HG03442 (cell line): Measurements from ENCODE around the gene NEAT1.
"Not testable (repeated sequence)": the region's sequence is repeated elsewhere in the genome, so short reads cannot be mapped to it uniquely, and the experiment has no call there.

Source experiments
- ATAC-seq: cut with Tn5 transposase; IDR thresholded peaks from one replicate; pipeline ENCODE4 v1.9.1; 2021; ENCODE audit warnings: mild to moderate bottlenecking, moderate library complexity; ENCODE audit not compliant: unreplicated experiment

The NEAT1 gene

DNA sequence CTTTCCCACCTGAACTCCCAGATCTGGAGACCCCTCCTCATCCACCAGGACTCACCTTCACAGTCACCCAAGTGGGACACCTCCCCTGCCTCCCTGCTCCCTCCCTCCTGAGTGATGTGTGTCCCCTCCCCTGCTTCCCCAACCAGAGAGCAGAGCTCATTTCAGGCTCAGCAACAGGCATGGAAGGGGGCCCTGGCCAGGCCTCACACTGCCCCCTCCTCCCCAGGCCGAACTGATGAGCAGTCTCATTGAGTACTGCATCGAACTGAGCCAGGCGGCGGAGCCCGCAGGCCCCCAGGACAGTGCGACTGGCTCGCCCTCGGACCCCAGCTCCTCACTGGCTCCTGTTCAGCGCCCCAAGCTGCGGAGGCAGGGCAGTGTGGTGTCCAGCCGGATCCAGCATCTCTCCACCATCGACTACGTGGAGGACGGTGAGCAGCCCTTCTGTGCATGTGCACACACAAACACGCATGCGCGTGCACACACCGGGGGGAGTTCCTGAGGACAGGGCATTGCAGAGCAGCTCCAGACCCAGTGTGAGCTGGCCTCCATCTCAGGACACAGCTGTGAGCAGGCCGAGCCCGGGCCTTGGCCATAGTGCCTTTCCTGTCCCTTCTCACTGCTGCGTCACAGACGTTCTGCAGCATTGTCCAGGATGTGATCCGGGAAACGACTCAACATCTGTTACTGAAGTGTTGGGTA, 17.8 kb upstream of the NEAT1 start:
- ATAC-seq, result no peak

DNA sequence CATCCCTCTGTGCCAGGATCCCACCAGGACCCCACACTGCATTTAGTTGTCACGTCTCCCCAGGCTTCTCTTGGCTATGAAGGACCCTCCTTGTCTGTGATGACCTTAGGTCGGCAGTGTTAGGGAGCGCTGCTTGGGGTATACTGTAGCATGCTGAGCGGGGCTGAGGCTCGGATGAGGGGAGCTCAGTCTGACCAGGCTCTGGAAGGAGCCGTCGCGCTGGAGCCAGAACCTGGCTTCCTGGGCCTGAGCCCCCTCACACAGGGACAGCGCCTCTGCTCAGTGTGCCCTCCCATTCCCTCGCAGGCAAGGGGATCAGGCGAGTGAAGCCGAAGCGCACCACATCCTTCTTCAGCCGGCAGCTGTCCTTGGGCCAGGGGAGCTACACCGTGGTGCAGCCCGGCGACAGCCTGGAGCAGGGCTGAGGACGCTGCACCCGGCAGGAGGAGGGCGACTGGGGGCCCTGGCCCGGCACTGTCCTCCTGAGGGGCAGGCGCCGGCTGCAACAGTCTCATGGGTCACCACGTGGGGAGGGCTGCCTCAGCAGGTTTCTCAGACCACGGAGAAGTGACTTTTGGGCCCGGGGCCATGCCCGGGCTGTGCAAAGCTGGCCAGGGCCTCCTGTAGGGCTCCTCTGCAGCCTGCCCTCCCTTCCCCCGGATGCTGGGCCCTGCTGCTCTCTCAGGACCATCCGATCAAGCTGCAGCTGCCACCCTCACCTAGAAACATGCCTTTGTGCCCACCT, 11.5 kb upstream of the NEAT1 start:
- ATAC-seq, result no peak

DNA sequence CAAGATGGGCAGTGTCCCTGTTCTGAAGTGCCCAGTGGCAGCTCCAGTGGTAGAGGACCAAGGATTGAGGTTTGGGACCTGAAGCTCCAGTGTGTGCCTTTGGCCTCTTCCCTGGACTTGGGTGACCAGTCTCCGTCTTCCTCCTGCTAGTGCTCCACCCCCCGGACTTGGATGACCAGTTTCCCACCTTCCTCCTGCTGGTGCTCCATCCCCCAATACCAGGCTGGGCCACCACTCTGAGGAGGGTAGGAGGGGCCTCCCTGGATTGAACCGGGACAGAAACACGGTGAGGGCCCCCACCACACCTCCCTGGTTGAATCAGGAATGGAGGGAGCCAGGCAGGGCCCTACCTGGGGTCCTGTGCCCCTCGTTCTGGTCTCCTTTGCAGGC, 10.9 kb upstream of the NEAT1 start:
- no peak for ATAC-seq

DNA sequence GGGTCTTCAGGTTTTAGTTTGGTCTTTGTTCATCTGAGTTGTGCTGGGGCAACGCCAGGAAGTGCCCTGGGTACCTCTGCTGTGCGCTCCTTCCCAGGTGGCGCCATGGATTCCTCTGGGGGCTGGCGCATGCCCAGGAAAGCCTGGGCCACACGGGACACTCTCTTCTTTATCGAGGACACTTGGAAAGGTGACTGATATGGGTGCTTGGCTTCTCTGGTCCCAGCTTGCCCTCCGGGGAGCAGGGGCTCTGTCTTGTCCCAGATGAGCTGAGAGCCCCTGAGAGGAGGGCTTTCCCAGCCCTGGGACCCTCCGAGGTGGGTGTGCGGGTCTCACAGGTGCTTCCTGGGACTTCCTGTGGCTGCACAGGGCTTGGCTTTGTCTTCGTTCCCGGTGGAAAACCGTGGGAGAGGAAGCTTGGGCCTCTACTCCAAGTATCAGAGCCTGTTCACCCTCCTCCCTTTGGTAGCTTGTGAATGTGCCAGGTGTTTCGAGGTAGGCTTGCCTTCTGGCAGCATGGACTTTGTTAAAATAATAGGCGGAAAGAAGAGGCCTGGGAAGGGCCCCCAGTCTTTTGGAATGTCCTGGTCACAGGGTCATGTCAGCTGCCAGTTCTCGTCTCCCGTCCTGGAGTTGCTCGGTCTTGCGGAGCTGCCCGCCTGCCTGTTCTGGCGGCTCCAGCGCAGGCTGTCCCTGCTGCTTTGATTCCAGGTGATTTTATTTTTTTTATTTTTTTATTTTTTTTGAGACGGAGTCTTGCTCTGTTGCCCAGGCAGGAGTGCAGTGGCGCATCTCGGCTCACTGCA, 10.1 kb upstream of the NEAT1 start:
- ATAC-seq, result no peak

DNA sequence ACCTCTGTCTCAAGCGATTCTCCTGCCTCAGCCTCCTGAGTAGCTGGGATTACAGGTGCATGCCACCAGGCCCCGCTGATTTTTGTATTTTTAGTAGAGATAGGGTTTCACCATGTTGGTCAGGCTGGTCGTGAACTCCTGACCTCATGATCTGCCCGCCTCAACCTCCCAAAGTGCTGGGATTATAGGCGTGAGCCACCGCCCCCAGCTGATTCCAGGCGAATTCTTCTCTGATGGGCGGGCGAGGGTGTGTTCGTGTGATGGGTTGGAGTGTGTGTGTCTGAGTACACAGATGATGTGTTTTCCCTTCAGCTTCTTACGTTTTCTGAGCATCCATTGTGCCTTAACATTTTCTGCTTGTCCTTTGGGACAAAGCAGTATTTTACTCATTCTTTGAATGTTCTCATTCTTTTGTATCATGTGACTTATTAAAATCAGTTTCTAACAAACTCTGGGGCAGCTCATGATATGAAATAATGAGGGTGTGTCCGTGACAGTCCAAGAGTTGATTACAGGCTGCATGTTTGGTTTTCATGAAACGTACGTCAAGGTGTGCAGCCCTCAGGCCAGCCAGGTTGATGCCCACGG, 9.4 kb upstream of the NEAT1 start:
- ATAC-seq, result not testable (repeated sequence)

DNA sequence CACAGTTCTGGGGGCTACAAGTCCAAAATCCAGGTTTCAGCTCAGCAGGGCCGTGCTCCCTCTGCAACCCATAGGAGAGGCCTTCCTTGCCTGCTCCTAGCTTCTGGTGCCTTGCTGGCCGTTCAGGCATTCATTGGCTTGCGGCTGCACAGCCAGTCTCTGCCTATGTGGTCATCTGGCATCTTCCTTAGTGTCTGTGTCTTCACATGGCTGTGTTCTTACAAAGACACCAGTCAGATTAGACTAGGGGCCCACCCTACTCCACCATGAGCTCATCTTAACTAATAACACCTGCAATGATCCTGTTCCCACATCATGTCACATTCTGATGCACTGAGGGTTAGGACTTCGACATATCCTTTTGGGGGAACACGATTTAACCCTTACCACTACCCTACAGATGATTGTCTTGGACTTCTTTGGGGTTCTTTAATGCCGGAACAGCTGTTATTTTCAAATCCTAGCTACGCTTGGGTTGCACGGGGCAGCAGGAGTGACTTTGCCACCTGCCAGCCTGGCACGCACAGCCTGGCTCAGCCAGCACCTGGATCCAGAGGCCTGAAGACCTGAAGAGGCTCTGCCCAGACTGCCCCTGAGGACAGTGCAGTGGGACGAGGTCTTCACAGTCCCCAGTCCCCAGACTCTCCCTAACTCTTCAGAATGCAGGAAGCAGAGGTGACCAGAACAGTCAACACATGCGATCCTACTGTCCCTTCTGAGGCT, 7.7 kb upstream of the NEAT1 start:
- no peak for ATAC-seq

DNA sequence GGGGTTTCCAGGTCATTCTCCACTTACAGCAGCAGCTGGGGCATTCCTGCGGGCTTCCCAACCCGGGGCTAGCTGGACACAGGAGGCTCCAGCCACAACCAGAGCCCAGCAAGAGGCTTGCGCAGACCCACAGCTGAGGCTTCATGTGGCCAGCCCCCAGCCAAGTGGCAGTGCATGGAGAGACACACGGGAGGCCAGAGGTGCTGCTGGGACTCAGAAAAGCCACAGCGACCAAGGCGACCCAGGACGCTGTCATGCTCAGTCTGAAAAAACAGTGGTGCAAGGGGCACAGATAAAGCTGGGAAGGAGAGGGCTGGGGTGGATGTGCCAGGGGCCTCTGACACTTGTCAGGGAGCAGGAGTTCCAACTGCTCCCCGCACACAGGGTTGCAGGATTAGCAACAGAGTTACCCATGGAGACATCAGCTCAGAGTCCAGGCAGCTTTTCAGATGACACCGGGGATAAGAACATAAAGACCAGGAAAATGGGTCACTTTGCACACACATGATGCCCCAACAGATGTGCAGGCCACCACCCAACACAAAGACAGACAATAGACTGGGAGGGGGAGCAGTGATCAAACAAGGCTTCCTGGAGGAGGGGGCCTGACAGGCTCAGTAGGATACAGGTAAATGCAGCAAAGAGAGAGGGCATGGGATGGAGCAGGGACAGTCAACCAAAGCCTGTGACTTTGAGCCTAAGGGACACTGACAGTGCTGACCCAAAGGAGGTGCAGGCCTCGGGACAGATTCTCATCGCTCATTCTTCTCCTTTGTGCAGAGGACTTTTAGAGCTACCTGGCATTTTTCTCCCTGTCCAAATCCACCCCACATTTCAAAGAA, 6.9 kb upstream of the NEAT1 start:
- no peak for ATAC-seq

DNA sequence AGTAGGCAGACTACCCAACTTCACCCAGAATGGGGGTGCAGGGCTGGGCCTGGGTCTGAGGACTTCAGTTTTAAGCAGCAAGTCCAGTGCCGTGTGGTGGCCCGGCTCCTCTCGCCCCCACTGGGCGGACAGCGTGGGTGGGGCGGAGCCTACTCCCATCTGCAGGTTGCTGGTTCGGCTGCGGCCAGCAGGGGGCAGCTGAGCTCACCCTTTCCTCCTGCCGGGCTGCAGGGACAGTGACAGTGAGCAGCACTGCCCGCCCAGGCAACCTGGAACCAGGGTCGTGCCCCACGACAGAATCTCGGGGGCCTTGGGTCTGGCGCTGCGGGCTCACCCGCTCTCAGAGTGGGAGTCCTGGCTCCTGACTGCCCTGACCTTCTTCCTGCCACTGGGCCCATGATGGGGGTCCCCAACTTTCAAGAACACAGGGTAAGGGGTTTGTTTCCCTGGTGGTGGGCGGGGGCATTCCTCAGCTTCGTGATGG, 6.2 kb upstream of the NEAT1 start:
- no peak for ATAC-seq

DNA sequence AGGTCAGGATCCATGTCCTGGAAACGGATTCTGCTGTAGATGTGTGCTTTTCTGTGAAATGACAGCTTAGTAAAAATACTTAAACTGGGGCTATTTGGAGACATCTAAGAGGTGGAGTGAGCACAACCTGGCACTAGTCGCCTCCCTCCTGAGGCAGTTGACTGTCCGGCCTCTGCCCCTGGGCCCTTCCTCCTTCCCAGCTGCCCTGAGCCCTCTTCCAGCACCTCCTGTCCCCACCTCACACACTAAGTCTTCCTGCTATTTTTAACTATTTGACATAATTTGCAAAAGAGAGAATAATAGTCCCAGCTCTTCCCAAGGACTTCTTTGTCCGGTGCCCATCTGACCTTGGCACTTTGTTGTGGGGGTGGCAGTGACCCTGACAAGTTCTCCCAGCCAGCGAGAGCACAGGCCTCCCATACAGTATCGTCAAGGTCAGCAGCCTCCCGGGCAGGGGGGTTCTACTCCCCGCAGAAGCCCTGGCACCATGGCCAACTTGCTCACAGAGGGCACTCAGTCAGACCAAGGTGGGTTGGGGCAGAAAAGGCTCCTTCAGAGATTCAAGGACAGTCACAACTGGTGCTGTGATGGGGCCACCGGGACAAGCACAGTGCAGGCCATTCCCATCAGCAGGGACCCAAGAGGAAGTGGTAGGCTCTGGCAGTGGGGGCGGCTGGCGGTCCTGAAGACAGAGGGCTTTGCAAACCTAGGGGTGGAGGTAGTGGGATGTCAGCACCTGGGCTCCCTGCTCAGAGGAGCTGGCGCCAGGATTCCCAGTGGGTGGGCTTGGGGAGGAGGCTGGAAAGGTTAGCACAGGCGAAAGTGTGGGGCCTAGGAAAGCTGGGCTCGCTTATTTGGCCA, 5.5 kb upstream of the NEAT1 start:
- no peak for ATAC-seq

DNA sequence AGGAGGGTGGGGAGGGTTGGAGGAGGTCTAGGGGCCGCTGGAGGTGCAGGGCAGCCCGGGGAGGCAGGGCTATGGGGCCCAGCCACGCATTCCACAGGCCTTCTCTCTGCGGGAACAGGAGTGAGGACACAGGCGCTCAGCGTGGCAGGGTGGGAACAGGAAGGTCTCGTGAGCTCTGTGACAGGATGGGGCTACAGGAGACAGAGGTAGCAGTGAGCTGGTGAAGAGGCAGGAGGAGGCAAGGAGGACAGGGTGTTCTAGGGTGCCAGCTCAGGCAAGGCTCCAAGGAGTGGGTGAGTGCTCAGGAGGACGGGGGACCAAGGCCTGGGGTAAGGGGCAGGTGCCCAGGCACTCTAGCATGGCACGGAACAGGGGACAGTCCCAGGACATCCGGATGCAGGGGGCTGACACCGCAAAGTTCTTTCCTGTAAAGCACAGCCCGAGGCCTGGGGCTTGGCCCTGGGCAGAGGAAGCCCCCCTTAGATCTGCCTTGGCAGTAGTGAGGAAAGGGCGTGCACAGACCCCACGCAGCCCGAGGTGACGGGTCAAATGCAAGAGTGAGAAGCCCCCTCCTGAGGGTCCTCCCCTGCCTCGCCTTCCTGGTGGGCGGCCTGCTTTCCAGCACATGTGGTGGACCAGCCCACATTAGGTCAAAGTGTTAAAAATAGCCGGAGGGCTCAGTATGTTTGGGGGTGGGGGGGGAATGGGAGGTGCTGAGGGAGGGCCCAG, 4.7 kb upstream of the NEAT1 start:
- ATAC-seq, result no peak

DNA sequence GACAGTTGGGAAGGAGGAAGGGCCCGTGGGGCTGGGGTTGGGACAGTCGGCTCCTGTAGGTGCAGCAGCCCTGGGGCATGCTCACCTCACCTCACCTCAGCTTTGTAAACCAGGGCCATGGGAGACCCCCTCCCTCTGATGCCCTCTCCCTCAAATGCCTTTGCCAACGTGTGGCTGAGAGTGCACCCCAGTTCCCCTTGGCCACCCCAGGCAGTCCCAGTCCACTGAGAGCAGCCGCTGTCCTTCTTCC, 4.2 kb upstream of the NEAT1 start:
- ATAC-seq, result no peak

DNA sequence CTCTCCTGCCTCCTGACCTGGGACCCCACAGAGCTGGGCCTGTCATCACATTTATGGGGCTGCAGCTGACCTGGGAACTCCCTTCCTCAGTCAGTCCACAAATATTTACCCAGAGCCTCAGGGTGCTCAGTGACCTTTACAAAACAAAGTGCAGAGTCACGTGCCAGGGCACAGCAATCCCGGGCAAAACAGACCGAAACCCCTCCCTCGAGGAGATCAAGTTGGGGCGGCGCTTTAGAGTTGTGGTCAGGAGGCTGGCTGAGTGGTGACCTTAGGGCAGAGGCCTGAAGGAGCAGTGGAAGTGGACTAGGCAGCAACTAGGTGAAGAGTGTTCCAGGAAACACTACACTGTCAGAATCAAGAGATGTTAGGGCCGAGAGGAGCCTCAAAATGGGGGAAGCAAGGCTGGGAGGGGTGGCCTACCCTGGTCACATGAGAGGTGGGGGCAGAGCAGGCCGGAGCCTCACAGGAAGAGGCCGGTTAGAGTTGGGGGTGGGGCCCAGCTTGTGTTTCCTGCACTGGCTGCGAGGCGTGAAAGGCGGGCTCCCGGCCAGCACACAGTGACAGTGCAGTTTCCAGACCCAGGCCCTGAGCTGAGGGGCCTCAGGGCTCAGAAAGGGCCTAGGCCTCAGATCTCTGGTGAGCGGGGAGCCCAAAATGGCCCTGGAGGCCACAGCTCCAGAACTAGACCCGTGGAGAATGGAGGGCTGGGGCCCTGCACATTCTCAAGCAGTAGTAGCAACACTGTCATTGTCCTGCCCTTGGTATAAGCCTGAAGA, 3.7 kb upstream of the NEAT1 start:
- ATAC-seq, result peak; percentile 27

DNA sequence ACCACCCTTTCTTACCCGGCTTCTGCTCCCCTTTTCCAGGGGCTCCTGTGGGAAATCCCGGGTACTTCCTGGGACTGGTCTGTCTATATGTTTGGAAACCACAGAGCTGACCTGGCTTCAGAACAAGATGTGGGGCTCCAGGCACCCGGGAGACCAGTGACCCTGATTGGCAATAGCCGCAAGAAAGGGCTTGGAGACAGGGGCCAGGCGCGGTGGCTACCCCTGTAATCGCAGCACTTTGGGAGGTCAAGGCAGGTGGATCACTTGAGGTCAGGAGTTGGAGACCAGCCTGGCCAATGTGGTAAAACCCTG, 3.2 kb upstream of the NEAT1 start:
- ATAC-seq, result no peak

DNA sequence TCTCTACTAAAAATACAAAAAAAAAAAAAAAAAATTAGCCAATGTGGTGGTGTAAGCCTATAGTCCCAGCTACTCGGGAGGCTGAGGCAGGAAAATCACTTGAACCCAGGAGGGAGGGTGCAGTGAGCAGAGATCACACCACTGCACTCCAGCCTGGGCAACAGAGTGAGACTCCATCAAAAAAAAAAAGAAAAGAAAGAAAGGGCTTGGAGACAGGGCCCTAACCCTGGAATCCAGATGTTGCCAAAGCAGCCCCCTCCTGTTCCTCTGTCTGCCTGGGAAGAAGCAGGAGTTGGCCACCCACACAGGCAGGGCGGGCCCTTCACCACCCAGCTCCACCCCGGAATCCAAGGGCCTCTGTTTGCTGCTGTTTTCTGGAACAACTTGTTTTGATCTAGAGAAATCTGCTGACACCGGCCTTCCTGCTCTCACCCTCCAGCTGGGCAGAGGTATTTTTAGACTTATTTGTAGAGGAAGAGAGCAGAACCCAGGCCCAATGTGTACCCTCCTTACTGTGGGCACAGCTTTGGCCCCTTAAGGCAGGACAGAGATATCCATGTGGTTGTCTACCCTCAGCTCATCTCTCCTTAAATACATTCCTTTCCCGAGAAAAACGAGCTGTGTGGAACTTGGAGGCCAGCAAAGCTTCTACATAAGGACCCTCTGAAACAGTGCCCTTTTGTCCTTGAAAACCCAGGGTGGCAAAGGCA, 2.7 kb upstream of the NEAT1 start:
- no peak for ATAC-seq

DNA sequence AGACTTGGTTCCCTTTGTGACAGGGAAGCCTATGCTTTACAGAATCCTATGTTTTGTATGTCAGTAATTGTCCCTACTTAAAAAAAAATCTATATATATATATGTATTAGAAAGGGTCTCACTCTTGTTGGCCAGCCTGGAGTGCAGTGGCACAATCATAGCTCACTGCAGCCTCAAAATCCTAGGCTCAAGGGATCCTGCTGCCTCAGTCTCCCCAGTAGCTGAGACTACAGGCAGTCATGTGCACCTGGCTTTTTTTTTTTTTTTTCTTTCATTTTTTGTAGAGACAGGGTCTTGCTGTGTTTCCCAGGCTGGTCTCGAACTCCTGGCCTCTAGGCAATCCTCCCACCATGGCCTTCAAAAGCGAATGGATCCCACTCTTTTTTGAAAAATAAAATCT, 2.1 kb upstream of the NEAT1 start:
- no peak for ATAC-seq

DNA sequence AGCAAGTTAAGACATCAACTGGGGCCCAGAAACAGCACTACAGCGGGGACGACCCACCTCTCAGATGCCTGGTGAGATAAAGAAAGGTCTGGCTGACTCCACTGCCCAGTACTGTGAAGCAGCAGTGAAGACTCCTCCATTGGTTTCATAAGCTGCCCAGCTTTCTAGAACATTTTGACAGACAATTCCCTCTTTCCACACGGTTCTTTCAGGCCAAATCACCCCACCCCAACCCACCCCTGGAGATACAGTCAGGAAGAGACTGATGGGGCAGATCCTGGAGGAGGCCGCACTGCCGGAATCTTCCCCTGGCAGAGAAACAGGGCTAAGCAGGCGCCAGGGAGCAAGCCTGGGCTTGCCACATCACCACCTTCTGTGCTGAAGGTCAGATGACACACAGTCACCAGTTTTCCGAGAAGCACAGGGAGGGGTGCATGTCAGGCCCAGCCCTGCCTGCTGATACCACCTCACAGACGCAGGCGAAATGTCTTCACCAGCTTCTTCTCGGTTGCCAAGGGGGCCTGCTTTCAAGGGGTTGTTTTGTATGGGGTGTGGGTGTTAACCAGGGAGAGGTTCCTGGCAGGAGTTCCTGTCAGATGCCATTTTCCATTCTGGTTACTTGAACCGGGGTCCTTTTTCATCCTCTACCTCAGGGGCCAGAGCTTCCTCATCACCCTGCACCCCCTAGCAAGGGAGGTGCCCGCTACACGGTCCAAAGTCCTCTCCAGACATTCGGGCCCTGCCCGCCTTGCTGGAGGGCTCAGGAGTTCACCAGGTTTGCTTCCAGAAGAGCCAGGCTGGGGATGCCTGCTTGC, 1.4 kb upstream of the NEAT1 start:
- ATAC-seq, result no peak
